UCSD-AML1 (cell line): Measurements from ENCODE around the gene RYR3.
"Not testable (repeated sequence)": the region's sequence is repeated elsewhere in the genome, so short reads cannot be mapped to it uniquely, and the experiment has no call there.

ENCODE experiments used
- DNase-seq: peaks from one replicate; lab custom pipeline; 2025; ENCODE audit not compliant: unreplicated experiment; lab: John Stamatoyannopoulos, UW

RYR3 gene

GRCh38 chr15:33569036-33569435 is 258.3 kb downstream of the RYR3 start:
- DNase-seq, result no peak

GRCh38 chr15:33577911-33578310 is 267.1 kb downstream of the RYR3 start:
- DNase-seq, result not testable (repeated sequence)

- DNase-seq, result no peak
Measured at GRCh38 chr15:33580526-33580925, 269.8 kb downstream of the RYR3 start.

GRCh38 chr15:33581032-33581431 is 270.3 kb downstream of the RYR3 start:
- no peak for DNase-seq

- DNase-seq, result no peak
Measured at GRCh38 chr15:33584797-33585196, 274.0 kb downstream of the RYR3 start.

GRCh38 chr15:33586786-33587697 is 276.3 kb downstream of the RYR3 start:
- no peak for DNase-seq

GRCh38 chr15:33587773-33588172 is 277.0 kb downstream of the RYR3 start:
- DNase-seq, result no peak

GRCh38 chr15:33592864-33593263 is 282.1 kb downstream of the RYR3 start:
- DNase-seq, result no peak

- not testable (repeated sequence) for DNase-seq
Measured at GRCh38 chr15:33598382-33598781, 287.6 kb downstream of the RYR3 start.

- no peak for DNase-seq
Measured at GRCh38 chr15:33600212-33600611, 289.4 kb downstream of the RYR3 start.

GRCh38 chr15:33601461-33601860 is 290.7 kb downstream of the RYR3 start:
- DNase-seq, result no peak

GRCh38 chr15:33608714-33609113 is 297.9 kb downstream of the RYR3 start:
- DNase-seq, result no peak

- no peak for DNase-seq
Measured at GRCh38 chr15:33612721-33613304, 302.0 kb downstream of the RYR3 start.

- no peak for DNase-seq
Measured at GRCh38 chr15:33616475-33616874, 305.7 kb downstream of the RYR3 start.

GRCh38 chr15:33618350-33618749 is 307.6 kb downstream of the RYR3 start:
- DNase-seq, result no peak

- no peak for DNase-seq
Measured at GRCh38 chr15:33621141-33621540, 310.4 kb downstream of the RYR3 start.

- DNase-seq, result no peak
Measured at GRCh38 chr15:33623010-33623409, 312.2 kb downstream of the RYR3 start.

- no peak for DNase-seq
Measured at GRCh38 chr15:33624439-33624838, 313.7 kb downstream of the RYR3 start.

- no peak for DNase-seq
Measured at GRCh38 chr15:33629647-33630046, 318.9 kb downstream of the RYR3 start.

GRCh38 chr15:33636234-33636633 is 325.5 kb downstream of the RYR3 start:
- DNase-seq, result no peak

- DNase-seq, result no peak
Measured at GRCh38 chr15:33636958-33637357, 326.2 kb downstream of the RYR3 start.

- DNase-seq, result no peak
Measured at GRCh38 chr15:33638453-33638852, 327.7 kb downstream of the RYR3 start.
